Karpas-422 (cell line): ENCODE measurements around the gene C9. TPM values are rescaled to one million over a fixed set of nuclear protein-coding genes. Genes with fewer than 3 reads are reported as not detected.

Experiments used
- DNase-seq: peaks from one replicate; pipeline ENCODE4 v3.0.0-alpha.2; 2015
- H2AFZ ChIP-seq: fragments of 200-600 bp; sonication (generic); 2 replicates; pipeline ENCODE4 v1.6.1; 2014; ENCODE audit warnings: antibody characterized with exemption, low read length, mixed read lengths
- H3K27ac ChIP-seq: fragments of 200-600 bp; sonication (generic); 2 replicates; pipeline ENCODE4 v1.5.1; 2014; ENCODE audit warnings: mild to moderate bottlenecking, low read length, moderate library complexity
- H3K27me3 ChIP-seq: fragments of 200-600 bp; sonication (generic); 2 replicates; pipeline ENCODE4 v1.6.1; 2014; ENCODE audit warnings: low read length, mixed read lengths
- H3K36me3 ChIP-seq: fragments of 200-600 bp; sonication (generic); 2 replicates; pipeline ENCODE4 v1.6.1; 2014; ENCODE audit warnings: low read length, mixed read lengths; ENCODE audit not compliant: insufficient read depth
- H3K4me1 ChIP-seq: fragments of 200-600 bp; sonication (generic); 2 replicates; pipeline ENCODE4 v1.6.1; 2014; ENCODE audit warnings: mild to moderate bottlenecking, low read length, mixed read lengths
- H3K4me2 ChIP-seq: fragments of 200-600 bp; sonication (generic); 2 replicates; pipeline ENCODE4 v1.6.1; 2014; ENCODE audit warnings: low read length, low read depth, mild to moderate bottlenecking; ENCODE audit not compliant: poor library complexity, severe bottlenecking
- H3K4me3 ChIP-seq: fragments of 200-600 bp; sonication (generic); 2 replicates; pipeline ENCODE4 v1.5.1; 2014; ENCODE audit warnings: mild to moderate bottlenecking, antibody characterized with exemption, low read length, mixed read lengths
- H3K79me2 ChIP-seq: fragments of 200-600 bp; sonication (generic); 2 replicates; pipeline ENCODE4 v1.6.1; 2014; ENCODE audit warnings: mild to moderate bottlenecking, low read length, mixed read lengths
- H3K9ac ChIP-seq: fragments of 200-600 bp; sonication (generic); 2 replicates; pipeline ENCODE4 v1.6.0; 2014; ENCODE audit warnings: low read length
- H3K9me2 ChIP-seq: fragments of 200-600 bp; sonication (generic), shearing (Covaris generic); replicated peaks from 2 replicates; pipeline ENCODE4 v1.6.0; 2014; ENCODE audit warnings: mild to moderate bottlenecking, low read length, moderate library complexity; ENCODE audit not compliant: insufficient read depth
- H3K9me3 ChIP-seq: fragments of 300-700, 200-600 bp; sonication (generic); 2 replicates; pipeline ENCODE4 v1.6.1; 2014; ENCODE audit warnings: low read length, mixed read lengths
- H4K20me1 ChIP-seq: fragments of 200-600 bp; sonication (generic); 2 replicates; pipeline ENCODE4 v1.6.1; 2014; ENCODE audit warnings: mild to moderate bottlenecking, antibody characterized with exemption, low read length, low read depth; ENCODE audit not compliant: insufficient read depth
- total RNA-seq: library from RNA; depleted of rRNA; stranded (reverse); fragments of >200 nt; shearing (Covaris generic); gene quantifications from 2 replicates; pipeline ENCODE4 v1.2.3, GENCODE V29; 2014; ENCODE audit warnings: low replicate concordance

Gene C9
- total RNA-seq, 1 experiment from 2014 or later, result not detected

DNA sequence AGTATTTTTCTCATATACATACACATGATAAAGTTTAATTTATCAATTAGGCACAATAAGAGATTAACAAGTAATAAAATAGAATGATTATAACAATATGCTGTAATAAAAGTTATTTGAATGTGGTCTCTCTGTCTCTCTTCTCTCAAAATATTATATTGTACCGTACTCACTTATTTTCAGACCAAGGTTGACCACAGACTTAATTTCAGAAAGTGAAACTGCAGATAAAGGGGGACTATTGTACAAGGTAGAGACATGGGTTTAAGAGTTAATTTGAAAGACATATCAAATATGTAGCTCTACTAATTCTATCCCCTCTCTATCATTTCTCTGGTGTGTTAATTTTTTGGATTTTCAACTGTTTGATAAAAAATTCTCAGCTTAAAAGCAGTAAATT lies 20.0 kb upstream of the C9 start:
- Histone ChIP-seq H3K4me3 (no peak overlapping the region), H2AFZ (no peak overlapping the region), H4K20me1 (no peaks in the 10 kb centered on the region), H3K4me2 (no peak overlapping the region), H3K79me2 (no peaks in the 10 kb centered on the region), H3K27me3 (no peaks in the 10 kb centered on the region), H3K4me1 (no peaks in the 10 kb centered on the region), H3K9me2 (no peaks in the 10 kb centered on the region), H3K36me3 (no peaks in the 10 kb centered on the region), H3K27ac (no peak overlapping the region), H3K9ac (no peak overlapping the region), H3K9me3 (no peaks in the 10 kb centered on the region)
- DNase-seq, result no peak

DNA sequence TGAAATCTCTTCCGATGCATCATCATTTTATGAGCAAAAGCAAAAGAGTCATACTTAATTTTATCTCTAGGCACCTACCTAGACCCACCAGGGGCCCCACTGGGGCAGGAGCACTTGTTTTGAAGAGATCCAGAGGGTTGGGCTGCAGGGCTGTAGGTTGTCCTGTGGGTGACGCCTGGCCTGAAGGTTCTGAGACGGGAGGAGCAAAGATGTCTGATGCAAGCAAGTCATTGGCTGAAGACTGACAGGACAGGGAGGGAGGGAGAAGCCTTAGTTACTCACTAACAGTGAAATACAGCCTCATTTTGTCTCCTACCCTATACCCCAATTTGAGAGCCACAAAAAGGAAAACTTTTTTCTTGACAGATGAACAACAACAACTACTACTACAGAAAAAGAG lies 17.1 kb upstream of the C9 start:
- no peak overlapping the region for H3K27ac ChIP-seq
- no peaks in the 10 kb centered on the region for H3K9me3 ChIP-seq
- no peak for DNase-seq
- H3K9ac ChIP-seq, result no peak overlapping the region
- no peak overlapping the region for H3K4me2 ChIP-seq
- H3K36me3 ChIP-seq, result no peaks in the 10 kb centered on the region
- H3K4me3 ChIP-seq, result no peak overlapping the region
- H3K27me3 ChIP-seq, result no peaks in the 10 kb centered on the region
- no peak overlapping the region for H2AFZ ChIP-seq
- no peaks in the 10 kb centered on the region for H3K4me1 ChIP-seq
- no peaks in the 10 kb centered on the region for H3K79me2 ChIP-seq
- H3K9me2 ChIP-seq, result no peaks in the 10 kb centered on the region
- no peaks in the 10 kb centered on the region for H4K20me1 ChIP-seq

DNA sequence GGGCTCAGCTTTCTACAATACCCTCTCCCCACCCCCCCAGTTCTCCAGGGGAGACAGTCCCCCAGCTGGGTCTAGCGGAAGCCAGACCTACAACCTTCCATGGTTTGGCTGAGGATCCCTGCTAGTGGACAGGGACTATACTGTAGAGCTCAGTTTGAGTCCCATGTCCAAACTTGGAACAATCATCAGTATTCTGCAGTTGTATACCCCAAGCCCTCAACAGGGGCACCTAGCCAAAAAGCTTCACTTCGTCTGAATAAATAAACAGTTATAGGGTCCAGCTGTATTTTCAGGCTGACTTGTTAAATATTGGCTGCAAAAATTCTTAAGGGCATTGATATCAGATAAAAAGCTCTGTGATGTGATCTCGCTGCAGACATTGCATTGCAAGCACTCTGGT lies 15.4 kb upstream of the C9 start:
- no peaks in the 10 kb centered on the region for H3K36me3 ChIP-seq
- H3K9me2 ChIP-seq, result no peaks in the 10 kb centered on the region
- no peaks in the 10 kb centered on the region for H3K9me3 ChIP-seq

DNA sequence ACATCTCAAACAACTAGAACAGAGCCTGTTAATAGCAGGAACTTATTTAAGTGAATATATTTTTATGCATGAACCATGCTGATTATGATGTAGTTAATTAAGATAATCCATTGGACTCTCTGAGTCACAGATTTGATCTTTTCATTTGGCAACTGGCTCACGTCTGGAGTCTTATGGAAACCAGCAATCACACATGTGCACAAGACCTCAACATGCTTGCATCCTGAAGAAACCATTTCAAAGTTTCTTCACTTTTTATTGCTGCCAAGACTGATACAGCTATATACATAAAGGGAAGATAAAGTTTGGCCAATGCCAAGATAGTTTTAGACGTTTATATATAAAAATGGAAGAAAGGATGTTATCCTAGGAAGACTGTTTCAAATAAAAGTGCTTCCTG lies 13.3 kb upstream of the C9 start:
- Histone ChIP-seq H4K20me1 (no peaks in the 10 kb centered on the region), H3K9me3 (no peaks in the 10 kb centered on the region), H2AFZ (no peak overlapping the region), H3K4me1 (no peaks in the 10 kb centered on the region), H3K9me2 (no peaks in the 10 kb centered on the region), H3K9ac (no peak overlapping the region), H3K27ac (no peak overlapping the region), H3K4me2 (no peak overlapping the region), H3K79me2 (no peaks in the 10 kb centered on the region), H3K27me3 (no peaks in the 10 kb centered on the region), H3K36me3 (no peaks in the 10 kb centered on the region), H3K4me3 (no peak overlapping the region)
- no peak for DNase-seq

More for the DNA sequence above, 15.4 kb upstream of the C9 start:
- Histone ChIP-seq H3K79me2 (no peaks in the 10 kb centered on the region), H3K27ac (no peak overlapping the region), H3K4me1 (no peaks in the 10 kb centered on the region), H3K9ac (no peak overlapping the region), H3K4me3 (no peak overlapping the region), H2AFZ (no peak overlapping the region), H3K27me3 (no peaks in the 10 kb centered on the region), H3K4me2 (no peak overlapping the region), H4K20me1 (no peaks in the 10 kb centered on the region)
- DNase-seq, result no peak

DNA sequence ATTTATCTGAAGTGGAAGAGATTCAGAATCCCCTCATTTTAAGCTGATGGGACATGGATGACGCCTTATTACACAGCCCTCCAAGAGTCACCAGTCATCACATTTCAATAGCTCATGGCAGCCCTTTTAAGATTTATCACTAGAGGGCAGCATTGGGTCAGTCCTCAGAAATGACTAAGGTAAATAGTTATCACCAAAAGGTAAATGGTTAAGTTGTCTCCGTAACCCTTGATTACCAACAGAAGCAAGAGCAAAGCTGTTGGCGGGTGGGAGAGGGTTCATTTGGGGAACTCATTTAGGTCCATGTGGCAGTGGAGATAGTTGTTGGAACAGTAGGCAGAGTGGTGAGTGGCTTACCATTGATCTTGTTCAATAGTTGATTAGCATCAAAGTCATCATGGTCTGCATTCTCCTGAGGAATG lies 12.0 kb upstream of the C9 start:
- Histone ChIP-seq H3K9ac (no peak overlapping the region), H3K4me3 (no peak overlapping the region), H2AFZ (no peak overlapping the region), H3K79me2 (no peaks in the 10 kb centered on the region), H3K4me2 (no peak overlapping the region), H3K27me3 (no peaks in the 10 kb centered on the region), H4K20me1 (no peaks in the 10 kb centered on the region), H3K9me3 (no peaks in the 10 kb centered on the region), H3K36me3 (no peaks in the 10 kb centered on the region), H3K27ac (no peak overlapping the region), H3K9me2 (no peaks in the 10 kb centered on the region), H3K4me1 (no peaks in the 10 kb centered on the region)
- DNase-seq, result peak; percentile 83

DNA sequence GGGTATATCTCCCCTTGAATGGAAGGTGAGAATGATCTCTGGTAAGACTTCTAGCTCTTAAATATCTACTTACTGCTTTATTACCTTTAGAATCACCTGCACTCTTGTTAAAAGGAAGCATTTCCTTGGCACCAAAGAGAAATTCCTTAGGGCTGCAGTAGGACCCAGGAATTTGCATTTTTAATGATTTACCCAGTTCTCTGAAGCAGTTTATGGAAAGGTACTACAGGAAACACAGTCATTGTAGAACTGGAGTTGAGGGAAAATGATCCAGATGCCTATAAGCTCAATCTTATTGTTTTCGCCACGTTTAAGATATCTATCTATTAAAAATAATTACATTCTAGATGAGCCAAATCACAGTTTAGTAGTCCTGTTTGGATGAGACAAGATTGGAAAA lies 9.5 kb upstream of the C9 start:
- H3K4me3 ChIP-seq, result no peak overlapping the region
- H3K27ac ChIP-seq, result no peak overlapping the region
- H3K4me2 ChIP-seq, result no peak overlapping the region

DNA sequence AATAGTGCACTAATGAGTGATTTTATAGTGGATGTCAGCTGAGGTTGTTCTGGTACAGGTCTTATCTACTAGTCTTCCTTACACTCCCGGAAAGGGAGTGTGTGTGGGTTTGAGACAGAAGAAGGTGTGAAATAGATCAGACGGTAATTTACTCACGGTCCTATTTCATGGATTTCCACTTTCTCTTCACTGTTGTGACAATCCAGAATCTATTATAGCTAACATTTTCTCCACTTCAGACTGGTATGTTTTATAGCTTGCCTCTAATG lies 7.0 kb upstream of the C9 start:
- Histone ChIP-seq H3K27me3 (no peaks in the 10 kb centered on the region), H3K9me2 (no peaks in the 10 kb centered on the region), H4K20me1 (no peaks in the 10 kb centered on the region), H3K36me3 (no peaks in the 10 kb centered on the region), H3K4me1 (no peaks in the 10 kb centered on the region), H3K27ac (no peak overlapping the region), H3K9me3 (no peaks in the 10 kb centered on the region), H3K79me2 (no peaks in the 10 kb centered on the region), H3K4me2 (no peak overlapping the region), H3K9ac (no peak overlapping the region), H3K4me3 (no peak overlapping the region), H2AFZ (no peak overlapping the region)
- no peak for DNase-seq

More for the DNA sequence above, 9.5 kb upstream of the C9 start:
- Histone ChIP-seq H3K79me2 (no peaks in the 10 kb centered on the region), H3K27me3 (no peaks in the 10 kb centered on the region), H3K9me3 (no peaks in the 10 kb centered on the region), H3K4me1 (no peaks in the 10 kb centered on the region), H3K36me3 (no peaks in the 10 kb centered on the region), H2AFZ (no peak overlapping the region), H3K9me2 (no peaks in the 10 kb centered on the region), H3K9ac (no peak overlapping the region), H4K20me1 (no peaks in the 10 kb centered on the region)
- DNase-seq, result no peak

DNA sequence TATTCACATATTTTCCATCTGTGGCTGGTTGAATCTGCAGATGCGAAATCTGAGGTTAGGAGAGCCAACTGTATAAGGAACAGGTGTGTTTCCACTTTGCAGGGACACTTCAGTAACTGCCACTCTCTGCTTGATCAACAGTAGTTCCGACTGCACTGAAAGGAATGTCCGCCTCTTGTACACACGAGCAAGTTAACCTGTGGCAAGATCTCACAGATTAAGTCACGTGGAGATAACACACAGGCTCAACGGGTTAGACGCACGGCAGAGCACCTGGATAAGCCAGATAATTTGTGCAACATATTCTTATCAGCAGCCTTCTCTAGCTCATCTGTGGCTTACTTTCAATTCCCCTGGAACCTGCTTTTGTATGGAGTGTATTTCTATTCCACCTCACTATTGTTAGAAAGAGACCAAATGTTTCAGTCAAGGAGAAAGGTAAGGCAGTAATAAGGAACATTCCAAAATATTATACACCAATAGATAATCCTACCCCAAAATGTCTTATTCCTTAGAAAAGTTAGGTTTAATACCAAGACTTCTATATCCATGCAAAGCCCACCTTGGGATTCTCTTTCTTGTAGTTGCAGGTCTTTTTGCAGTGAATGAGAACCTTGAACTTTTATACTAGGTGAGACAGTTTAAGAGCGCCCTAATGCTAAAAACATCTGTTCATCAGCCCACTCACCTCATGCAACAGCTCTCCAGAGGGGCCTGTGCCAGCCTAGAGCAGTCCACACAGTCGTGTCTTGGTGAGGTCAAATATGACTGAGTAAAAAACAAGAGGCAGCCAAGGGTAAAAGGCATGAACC lies 6.5 kb upstream of the C9 start:
- Histone ChIP-seq H4K20me1 (no peaks in the 10 kb centered on the region), H3K4me1 (no peaks in the 10 kb centered on the region), H2AFZ (no peak overlapping the region), H3K27me3 (no peaks in the 10 kb centered on the region), H3K79me2 (no peaks in the 10 kb centered on the region), H3K9ac (no peak overlapping the region), H3K36me3 (no peaks in the 10 kb centered on the region), H3K9me2 (no peaks in the 10 kb centered on the region), H3K4me2 (no peak overlapping the region), H3K9me3 (no peaks in the 10 kb centered on the region), H3K4me3 (no peak overlapping the region), H3K27ac (no peak overlapping the region)
- DNase-seq, result no peak
